ENCODE data around the gene MRAP2.
"Not testable (repeated sequence)": the region's sequence is repeated elsewhere in the genome, so short reads cannot be mapped to it uniquely, and the experiment has no call there.

DNA sequence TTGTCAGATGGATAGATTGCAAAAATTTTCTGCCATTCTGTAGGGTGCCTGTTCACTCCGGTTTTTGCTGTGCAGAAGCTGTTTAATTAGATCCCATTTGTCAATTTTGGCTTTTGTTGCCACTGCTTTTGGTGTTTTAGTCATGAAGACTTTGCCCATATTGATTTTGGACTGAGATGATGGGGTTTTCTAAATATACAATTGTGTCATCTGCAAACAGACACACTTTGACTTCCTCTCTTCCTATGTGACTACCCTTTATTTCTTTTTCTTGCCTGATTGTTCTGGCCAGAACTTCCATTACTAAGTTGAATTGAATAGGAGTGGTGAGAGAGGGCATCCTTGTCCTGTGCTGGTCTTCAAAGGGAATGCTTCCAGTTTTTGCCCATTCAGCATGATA lies 96.0 kb downstream of the MRAP2 start:
- TF ChIP-seq, protein P1, sequence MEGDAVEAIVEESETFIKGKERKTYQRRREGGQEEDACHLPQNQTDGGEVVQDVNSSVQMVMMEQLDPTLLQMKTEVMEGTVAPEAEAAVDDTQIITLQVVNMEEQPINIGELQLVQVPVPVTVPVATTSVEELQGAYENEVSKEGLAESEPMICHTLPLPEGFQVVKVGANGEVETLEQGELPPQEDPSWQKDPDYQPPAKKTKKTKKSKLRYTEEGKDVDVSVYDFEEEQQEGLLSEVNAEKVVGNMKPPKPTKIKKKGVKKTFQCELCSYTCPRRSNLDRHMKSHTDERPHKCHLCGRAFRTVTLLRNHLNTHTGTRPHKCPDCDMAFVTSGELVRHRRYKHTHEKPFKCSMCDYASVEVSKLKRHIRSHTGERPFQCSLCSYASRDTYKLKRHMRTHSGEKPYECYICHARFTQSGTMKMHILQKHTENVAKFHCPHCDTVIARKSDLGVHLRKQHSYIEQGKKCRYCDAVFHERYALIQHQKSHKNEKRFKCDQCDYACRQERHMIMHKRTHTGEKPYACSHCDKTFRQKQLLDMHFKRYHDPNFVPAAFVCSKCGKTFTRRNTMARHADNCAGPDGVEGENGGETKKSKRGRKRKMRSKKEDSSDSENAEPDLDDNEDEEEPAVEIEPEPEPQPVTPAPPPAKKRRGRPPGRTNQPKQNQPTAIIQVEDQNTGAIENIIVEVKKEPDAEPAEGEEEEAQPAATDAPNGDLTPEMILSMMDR (conservative IDR thresholded peaks at IDR 0.05; ENCODE audit: low read length): not testable (repeated sequence)
- TF ChIP-seq EZH2phosphoT487 (IDR thresholded peaks at IDR 0.05; ENCODE audit: borderline replicate concordance, low read depth, low read length): not testable (repeated sequence)

Measured in OCI-LY7 (cell line).